ENCODE data around the gene AR.

The AR gene

GRCh38 chrX:67730296-67730695 is 186.5 kb downstream of the AR start:
- no peak for DNase-seq

GRCh38 chrX:67731061-67731460 is 187.2 kb downstream of the AR start:
- DNase-seq = no peak

- no peak for DNase-seq
Measured at GRCh38 chrX:67732864-67733263, 189.0 kb downstream of the AR start.

- no peak for DNase-seq
Measured at GRCh38 chrX:67734111-67734753, 190.4 kb downstream of the AR start.

GRCh38 chrX:67749536-67749935 is 205.7 kb downstream of the AR start:
- DNase-seq = no peak

GRCh38 chrX:67750694-67751093 is 206.9 kb downstream of the AR start:
- no peak for DNase-seq

GRCh38 chrX:67759018-67759417 is 215.2 kb downstream of the AR start:
- no peak for DNase-seq

GRCh38 chrX:67777148-67777547 is 233.3 kb downstream of the AR start:
- DNase-seq = no peak

- DNase-seq = no peak
Measured at GRCh38 chrX:67779099-67779498, 235.3 kb downstream of the AR start.
